GM12874 (cell line): ENCODE results near the gene RORC.

Experiments
- TF ChIP-seq, protein P1 (sequence below): IDR thresholded peaks from 2 replicates; pipeline ENCODE4 v1.5.1; 2011; ENCODE audit warnings: low read depth, mild to moderate bottlenecking, control low read depth, low read length, moderate library complexity; ENCODE audit not compliant: insufficient read depth

The RORC gene

DNA sequence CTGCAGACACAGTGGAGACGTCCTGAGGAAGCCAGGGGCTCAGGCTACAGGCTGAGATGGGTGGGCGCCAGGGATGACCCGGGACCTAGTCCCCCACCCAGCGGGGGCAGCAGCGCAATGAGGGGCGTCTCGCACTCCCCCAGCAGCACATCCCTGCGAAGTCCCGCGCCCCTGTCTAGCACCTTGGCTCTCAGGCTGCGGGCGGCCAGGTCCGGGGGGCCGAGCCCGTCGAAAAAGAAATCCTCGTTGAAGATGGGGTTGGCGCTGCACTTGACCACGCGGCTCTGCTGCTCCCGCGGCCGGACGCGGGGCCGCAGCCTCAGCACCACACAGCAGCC is 6.3 kb upstream of the RORC start:
- TF ChIP-seq, protein P1, sequence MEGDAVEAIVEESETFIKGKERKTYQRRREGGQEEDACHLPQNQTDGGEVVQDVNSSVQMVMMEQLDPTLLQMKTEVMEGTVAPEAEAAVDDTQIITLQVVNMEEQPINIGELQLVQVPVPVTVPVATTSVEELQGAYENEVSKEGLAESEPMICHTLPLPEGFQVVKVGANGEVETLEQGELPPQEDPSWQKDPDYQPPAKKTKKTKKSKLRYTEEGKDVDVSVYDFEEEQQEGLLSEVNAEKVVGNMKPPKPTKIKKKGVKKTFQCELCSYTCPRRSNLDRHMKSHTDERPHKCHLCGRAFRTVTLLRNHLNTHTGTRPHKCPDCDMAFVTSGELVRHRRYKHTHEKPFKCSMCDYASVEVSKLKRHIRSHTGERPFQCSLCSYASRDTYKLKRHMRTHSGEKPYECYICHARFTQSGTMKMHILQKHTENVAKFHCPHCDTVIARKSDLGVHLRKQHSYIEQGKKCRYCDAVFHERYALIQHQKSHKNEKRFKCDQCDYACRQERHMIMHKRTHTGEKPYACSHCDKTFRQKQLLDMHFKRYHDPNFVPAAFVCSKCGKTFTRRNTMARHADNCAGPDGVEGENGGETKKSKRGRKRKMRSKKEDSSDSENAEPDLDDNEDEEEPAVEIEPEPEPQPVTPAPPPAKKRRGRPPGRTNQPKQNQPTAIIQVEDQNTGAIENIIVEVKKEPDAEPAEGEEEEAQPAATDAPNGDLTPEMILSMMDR, result no peak

DNA sequence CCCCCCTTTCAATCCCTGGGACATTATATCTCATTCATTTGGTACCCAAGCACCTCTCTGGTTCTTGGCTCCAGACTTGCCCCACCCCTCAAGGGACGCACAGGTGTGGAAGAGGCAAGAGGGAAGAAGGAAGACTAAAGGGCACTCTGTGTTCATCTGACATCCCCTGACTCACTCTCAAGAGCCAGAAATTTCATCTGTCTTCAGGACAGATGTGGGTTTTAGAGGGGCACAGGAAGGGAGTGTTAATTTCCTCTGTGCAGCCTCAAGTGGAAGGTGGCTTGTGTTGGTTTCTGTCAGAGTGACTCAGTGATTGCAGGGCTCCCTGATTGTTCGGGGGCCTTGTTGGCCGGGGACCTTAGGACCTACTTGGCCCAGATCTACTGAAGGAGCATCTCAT is 5.6 kb upstream of the RORC start:
- TF ChIP-seq, protein P1, result no peak

DNA sequence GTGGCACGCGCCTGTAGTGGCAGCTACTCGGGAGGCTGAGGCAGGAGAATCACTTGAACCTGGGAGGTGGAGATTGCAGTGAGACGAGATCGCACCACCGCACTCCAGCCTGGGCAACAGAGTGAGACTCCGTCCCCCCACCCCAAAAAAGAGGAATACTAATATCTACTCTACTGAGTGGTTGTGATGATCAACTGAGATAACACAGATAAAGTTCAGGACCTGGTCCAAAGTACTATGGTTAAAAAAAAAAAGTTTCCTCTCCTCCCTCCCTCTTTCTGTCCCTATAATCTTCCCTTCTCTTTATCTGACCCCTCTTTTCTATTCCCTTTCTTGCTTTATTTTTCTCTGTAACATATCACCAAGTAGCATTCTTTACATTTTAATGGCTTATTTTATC is 4.0 kb upstream of the RORC start:
- TF ChIP-seq, protein P1, result no peak

DNA sequence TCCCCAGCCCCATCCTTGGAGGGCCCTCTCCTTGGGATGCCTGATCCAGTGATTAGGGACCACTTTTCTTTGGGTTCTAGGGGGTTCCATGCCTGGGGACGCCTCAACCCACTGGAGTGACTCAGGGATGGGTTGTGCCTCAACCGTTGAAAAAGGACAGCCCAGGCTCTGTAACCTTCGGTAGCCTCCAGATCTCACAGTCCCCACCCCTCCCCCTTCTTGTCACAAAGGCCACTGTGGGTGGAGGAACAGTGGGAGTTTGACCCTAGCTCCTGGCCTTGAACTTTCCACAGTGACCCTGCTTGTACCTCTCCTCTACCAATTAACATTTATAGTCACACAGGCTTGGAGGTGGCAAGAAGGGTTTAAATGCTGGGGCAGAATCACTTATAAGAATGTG is 2.6 kb upstream of the RORC start:
- TF ChIP-seq, protein P1, result no peak

DNA sequence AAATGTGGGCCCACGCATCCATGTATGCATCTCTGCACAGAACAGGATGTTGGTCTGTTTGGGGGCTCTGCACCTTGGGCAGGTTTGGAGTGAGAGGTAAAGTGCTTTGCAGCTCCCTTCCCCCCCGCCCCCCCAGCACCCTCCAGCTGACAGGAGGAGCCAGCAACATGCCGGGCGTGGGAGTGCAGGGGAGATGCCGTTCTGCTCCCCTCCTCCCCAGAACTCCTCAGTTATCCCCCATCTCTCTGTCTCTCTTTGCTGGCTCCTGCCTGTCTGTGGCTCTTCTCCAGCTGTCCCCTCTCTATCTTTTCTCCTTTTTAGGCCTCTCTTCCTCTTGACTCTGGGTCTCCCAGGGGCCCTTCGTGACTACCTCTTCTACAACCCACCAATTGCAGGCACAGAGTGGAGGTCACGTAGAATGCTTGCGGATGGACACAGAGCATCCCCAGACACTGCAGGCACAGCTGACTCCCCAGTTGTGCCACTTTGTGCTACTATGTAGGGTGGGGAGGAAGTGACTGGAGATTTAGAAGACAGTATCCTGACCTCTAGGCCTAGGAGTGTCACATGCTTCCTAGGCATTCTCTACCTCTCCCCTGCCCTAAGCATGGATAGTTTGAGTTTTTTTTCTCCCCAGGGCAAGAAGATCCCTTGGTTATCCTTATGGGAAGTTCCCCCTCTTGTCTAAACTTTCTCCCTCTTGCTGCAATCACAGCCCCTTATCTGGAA is 1.7 kb upstream of the RORC start:
- TF ChIP-seq, protein P1, result no peak

DNA sequence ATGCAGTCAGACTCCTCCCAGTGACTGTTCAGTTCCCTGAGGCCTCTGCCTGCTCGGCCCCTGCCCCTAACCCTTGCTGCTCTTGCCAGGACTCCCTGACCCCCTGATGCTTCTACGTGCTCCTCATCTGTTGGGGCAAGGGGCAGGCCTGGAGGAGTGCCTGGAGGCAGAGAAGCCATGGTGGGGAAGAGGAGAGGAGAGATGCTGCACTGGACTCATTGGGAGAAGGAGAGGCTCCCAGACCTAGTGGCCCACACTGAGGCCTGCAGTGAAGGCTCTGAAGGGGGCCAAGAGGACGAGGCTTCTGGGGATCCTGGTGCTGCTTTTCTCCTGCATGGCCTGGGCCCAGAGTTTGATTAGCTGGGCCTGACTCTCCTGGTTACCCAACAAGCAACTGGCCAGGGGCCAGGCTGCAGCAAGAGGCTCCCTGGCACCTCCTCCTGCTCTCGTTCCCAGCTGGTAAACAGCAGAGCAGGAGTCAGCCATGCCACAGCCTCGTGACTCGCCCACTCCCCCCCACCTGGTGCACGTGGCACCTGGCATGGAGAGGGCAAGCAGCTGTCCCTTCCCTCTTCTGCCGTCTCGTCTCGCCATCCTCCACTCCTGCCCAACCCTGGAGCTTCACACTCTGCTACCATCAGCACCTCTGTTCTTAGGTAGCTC is 847 bp upstream of the RORC start:
- TF ChIP-seq, protein P1, result no peak

DNA sequence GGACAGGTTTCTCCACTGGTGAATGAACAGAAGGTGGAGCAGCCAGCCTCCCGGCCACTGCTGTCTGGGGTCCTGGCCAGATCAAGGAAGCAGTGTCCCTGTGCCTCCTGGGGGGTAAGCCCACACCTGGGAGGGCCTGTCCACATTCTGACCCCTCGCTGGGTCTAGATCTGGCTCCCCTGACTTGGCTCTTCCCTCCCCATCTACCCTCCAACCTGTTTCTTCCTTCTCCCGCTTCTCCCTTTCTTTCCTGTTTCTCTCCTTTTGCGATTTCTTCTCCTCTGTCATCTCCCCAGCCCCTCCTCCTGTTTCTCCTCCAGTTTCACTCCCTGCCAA is 378 bp downstream of the RORC start:
- TF ChIP-seq, protein P1, result no peak
